ENCODE measurements around the gene SLC25A4.

Gene SLC25A4

GRCh38 chr4:185120631-185120946 lies 22.5 kb upstream of the SLC25A4 start:
- DNase-seq (ENCODE audit: low read depth), result no peak

- no peak for DNase-seq (ENCODE audit: low read depth)
These were observed 20.3 kb upstream of the SLC25A4 start for GRCh38 chr4:185122681-185123345.

GRCh38 chr4:185124006-185124405 lies 19.1 kb upstream of the SLC25A4 start:
- no peak for DNase-seq (ENCODE audit: low read depth)

GRCh38 chr4:185127021-185127925 lies 15.8 kb upstream of the SLC25A4 start:
- no peak for DNase-seq (ENCODE audit: low read depth)

- no peak for DNase-seq (ENCODE audit: low read depth)
These were observed 14.6 kb upstream of the SLC25A4 start for GRCh38 chr4:185128272-185129119.

GRCh38 chr4:185134307-185134869 lies 8.7 kb upstream of the SLC25A4 start:
- no peak for DNase-seq (ENCODE audit: low read depth)

- no peak for DNase-seq (ENCODE audit: low read depth)
These were observed 5.7 kb upstream of the SLC25A4 start for GRCh38 chr4:185137233-185137925.

- no peak for DNase-seq (ENCODE audit: low read depth)
These were observed 4.9 kb upstream of the SLC25A4 start for GRCh38 chr4:185138161-185138560.

GRCh38 chr4:185139736-185140135 lies 3.3 kb upstream of the SLC25A4 start:
- no peak for DNase-seq (ENCODE audit: low read depth)

- DNase-seq (ENCODE audit: low read depth), result no peak
These were observed 1.3 kb upstream of the SLC25A4 start for GRCh38 chr4:185141777-185142176.

- no peak for DNase-seq (ENCODE audit: low read depth)
These were observed 528 bp upstream of the SLC25A4 start for GRCh38 chr4:185142564-185142911.

GRCh38 chr4:185143601-185143969 lies 519 bp downstream of the SLC25A4 start:
- DNase-seq (ENCODE audit: low read depth), result no peak

- DNase-seq (ENCODE audit: low read depth), result no peak
These were observed 1.7 kb downstream of the SLC25A4 start for GRCh38 chr4:185144601-185145240.

GRCh38 chr4:185145572-185145971 lies 2.5 kb downstream of the SLC25A4 start:
- no peak for DNase-seq (ENCODE audit: low read depth)

- no peak for DNase-seq (ENCODE audit: low read depth)
These were observed 6.3 kb downstream of the SLC25A4 start for GRCh38 chr4:185149392-185149791.

- no peak for DNase-seq (ENCODE audit: low read depth)
These were observed 8.2 kb downstream of the SLC25A4 start for GRCh38 chr4:185151296-185151695.

GRCh38 chr4:185165605-185166063 lies 22.6 kb downstream of the SLC25A4 start:
- DNase-seq (ENCODE audit: low read depth), result no peak

- DNase-seq (ENCODE audit: low read depth), result no peak
These were observed 24.2 kb downstream of the SLC25A4 start for GRCh38 chr4:185167234-185167633.

GRCh38 chr4:185171373-185172071 lies 28.5 kb downstream of the SLC25A4 start:
- DNase-seq (ENCODE audit: low read depth), result no peak

- DNase-seq (ENCODE audit: low read depth), result no peak
These were observed 36.4 kb downstream of the SLC25A4 start for GRCh38 chr4:185179488-185179887.

GRCh38 chr4:185182239-185182638 lies 39.2 kb downstream of the SLC25A4 start:
- no peak for DNase-seq (ENCODE audit: low read depth)
